GM21526 (cell line): Measurements from ENCODE around the gene CHD6.
"Not testable (repeated sequence)": the region's sequence is repeated elsewhere in the genome, so short reads cannot be mapped to it uniquely, and the experiment has no call there.

Experiments used
- ATAC-seq: cut with Tn5 transposase; IDR thresholded peaks from one replicate; pipeline ENCODE4 v1.9.1; 2021; ENCODE audit warnings: moderate library complexity; ENCODE audit not compliant: unreplicated experiment, low FRiP score

The CHD6 gene

GRCh38 chr20:41552295-41553068, 65.7 kb downstream of the CHD6 start:
- no peak for ATAC-seq

- no peak for ATAC-seq
Observed at GRCh38 chr20:41551011-41551705, 67.0 kb downstream of the CHD6 start.

GRCh38 chr20:41547221-41547620, 71.0 kb downstream of the CHD6 start:
- ATAC-seq: no peak

DNA sequence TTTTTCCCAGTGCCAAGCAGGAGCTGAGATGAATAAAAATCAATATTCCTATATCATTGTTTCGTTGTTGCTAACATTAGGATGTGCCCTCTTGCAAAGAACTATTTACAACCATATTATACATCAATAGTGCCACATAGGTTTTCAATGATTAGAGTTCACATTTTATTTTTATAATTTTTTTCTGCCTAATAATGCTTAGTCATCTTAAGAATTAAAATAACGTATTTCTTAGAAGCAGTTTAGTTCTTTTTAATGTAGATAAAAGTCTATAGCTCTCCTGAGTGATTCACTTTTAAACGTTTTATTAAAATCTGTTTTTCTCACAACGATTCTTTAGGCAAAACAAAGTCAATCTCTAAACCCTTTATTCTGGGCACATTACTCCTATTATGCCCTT, 71.6 kb downstream of the CHD6 start:
- no peak for ATAC-seq

GRCh38 chr20:41544472-41544871, 73.7 kb downstream of the CHD6 start:
- no peak for ATAC-seq

GRCh38 chr20:41540918-41541317, 77.3 kb downstream of the CHD6 start:
- no peak for ATAC-seq

- ATAC-seq: no peak
Observed at GRCh38 chr20:41540459-41540858, 77.7 kb downstream of the CHD6 start.

DNA sequence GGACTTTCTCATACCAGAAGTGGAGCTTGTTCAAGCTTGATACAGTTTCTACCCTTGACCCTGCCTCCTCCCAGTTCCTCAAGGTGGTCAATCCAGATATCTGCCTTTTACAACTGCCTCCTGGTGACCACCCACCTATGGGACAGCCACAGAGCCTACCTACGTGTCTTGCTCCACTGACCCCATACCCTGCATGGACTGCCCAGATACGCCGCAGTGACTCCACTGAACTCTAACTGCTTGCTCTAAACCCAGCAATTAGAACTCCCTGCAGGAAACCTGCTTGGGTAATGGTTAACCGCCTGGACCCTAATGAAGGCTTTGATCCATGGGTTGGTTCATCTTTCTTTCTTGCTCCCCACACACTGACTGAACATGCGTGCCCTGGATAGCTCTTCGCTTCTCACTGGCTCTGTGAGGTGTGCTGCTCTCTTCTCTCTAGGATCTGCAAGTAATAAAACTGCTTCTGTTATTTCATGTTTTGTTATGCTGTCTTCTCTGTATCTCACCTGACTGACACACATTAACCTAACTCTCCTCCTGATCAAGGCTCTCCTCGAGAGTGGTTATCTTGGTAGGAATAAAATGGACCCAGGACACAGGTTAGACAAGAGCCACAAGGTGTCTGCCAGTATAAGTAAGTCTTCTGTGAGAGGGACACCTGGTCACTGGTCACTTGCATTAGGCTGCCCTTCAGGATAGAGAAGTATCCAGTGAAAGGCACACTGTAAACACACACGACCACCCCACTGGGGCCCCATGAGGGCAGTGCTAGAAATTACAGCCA, 79.2 kb downstream of the CHD6 start:
- ATAC-seq: no peak

GRCh38 chr20:41537865-41538264, 80.3 kb downstream of the CHD6 start:
- ATAC-seq: no peak

DNA sequence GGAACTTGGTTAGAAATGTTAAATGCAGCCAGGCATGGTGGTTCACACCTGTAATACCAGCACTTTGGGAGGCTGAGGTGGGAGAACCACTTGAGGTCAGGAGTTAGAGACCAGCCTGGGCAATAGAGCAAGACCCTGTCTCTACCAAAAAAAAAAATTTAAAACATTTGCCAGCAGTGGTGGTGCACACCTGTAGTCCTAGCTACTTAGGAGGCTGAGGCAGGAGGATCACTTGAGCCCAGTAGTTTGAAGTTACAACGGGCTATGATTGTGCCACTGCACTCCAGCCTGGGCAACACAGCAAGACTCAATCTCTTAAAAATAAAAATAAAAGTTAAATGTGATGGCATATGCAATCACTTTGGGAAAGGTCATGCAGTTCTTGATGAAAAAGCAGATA, 82.6 kb downstream of the CHD6 start:
- not testable (repeated sequence) for ATAC-seq

DNA sequence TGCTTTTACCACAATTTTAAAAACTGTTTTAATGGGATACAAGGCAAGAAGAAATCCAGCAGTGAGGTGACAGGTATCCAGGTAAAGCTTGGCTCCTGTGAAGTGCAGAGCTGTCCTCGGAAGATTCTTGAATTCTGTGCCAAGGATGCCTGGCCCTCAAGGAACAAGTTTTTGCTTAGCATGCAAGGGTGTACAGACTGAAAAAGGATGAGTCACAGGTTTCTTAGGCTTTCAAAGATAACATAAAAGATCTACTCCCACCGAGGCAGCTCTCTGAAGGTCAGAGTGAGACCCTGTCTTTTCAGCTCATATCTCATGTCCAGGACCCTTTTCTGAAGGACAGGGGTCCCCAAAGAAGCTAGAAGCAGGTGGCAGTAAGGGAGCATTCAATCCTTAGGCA, 83.3 kb downstream of the CHD6 start:
- no peak for ATAC-seq

GRCh38 chr20:41534170-41534569, 84.0 kb downstream of the CHD6 start:
- no peak for ATAC-seq

- no peak for ATAC-seq
Observed at GRCh38 chr20:41533537-41534136, 84.5 kb downstream of the CHD6 start.

DNA sequence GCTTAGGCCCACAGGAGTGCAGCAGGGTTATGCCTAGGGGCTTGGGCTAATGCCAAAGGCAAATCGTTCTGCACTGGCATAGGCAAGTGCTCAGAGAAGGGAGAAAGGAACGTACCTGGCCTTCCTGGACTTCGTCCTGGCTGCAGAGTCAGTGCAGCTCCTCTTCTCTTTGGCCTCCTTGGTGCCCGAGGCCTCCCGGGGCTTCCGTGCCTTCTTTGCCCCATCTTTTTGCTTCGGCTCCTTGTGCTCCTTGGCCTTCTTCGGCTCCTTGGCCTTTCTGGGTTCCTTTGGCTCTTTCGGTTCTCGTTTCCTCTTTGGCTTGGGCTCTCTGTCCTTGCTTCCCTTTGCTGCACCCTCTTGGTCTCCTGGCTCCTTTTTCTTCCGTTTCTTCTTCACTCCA, 85.2 kb downstream of the CHD6 start:
- ATAC-seq: no peak

DNA sequence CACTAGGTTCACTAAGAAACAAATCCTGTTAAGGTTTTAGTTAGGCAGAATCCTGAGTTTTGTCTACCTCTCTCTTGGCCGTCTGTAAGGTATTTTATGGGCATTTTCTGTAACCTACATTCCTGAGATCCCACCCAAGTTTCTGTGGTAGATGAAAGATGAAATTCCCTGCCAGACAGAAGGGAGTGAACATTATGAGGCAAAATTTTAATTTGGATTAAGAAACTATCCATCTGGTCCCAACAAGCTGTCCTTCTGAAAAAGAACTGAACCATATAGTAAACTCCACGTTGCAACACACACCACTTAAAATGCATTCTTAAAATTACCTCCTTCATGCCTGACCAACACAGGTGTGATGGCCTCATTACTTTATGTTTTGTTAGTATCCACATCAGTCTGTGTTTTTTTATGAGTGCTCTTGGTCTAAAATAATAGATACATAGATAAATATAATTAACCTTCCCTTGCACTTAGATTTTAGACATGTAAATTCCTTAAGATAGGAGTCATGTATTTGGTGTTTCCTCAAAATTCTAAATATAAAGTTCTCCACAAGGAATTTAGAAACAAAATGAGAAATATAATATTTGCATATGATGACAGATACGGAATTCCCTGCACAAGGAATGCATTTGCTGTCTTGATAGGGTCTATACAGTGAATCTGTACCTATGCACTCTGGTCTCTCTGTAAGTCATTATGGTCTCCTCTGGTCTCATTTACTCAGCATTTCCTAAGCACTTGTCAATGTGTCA, 86.5 kb downstream of the CHD6 start:
- ATAC-seq: no peak

GRCh38 chr20:41530923-41531322, 87.3 kb downstream of the CHD6 start:
- ATAC-seq: no peak

DNA sequence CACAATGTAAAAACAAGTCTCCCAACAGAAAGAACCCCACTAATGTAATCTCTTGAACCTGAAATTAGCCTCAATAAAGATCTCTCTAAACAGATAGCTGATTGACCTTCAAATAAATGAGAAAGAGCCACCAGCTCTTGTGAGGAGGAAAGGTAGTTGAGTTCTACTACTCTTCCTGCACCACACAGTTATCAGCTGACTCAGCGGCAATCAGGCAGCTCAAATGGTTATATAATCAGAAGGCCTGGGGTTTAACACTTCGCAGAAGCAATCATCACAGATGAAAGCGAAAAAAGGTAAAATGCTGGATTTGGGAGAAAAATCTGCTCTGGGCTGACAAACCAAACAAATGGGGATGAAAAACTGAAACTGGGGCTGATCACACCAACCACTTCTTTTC, 91.8 kb downstream of the CHD6 start:
- ATAC-seq: no peak

DNA sequence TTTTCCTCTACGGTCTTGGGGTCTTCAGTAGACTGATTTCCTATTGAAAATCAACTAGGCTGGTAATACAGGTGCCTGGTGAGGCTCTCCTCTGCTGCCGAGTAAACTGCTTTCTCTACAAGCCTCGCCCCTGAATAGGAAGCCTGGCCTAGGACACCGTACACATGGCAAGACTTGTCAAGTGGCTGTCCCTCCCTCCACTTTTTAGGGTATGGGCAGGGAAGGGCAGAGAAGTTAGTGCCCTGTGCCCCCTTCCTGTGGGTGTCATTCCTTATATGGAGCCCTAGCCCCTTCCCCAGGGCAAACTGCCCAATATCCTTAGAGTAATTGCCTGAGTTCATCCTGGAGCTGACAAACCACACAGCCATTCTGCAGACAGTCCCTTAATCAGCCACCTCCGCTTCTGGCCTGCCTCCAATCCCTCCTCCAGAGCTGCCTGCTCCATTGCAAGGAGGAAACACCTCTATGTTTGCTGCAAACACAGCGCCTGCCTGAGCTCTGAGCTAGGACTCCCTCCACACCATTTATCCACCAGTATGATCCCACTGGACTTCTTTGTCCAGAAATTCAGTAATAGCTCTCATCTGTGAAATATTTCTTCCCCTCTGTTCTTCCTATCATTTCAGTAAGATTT, 93.1 kb downstream of the CHD6 start:
- ATAC-seq: no peak

- ATAC-seq: no peak
Observed at GRCh38 chr20:41523857-41524256, 94.3 kb downstream of the CHD6 start.

DNA sequence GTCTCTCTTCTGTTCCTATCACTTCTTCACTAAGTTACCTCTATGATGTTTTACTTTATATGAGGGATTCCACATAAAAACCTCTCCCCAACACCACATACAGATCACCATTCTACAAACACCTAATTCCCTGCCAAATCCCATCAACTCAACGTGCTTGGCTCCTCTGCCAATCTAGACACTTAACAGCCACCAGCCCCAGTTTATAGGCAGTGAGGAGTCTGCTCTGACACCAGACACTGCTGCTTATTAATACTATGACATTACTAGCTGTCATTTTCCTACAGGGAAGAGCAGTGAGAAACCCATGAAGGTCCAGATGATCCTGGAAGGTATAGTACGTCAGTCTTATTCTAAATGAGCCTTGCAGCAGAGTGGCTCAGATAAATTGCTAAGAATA, 104.3 kb downstream of the CHD6 start:
- ATAC-seq: no peak
